ENCODE data around the gene IGFBP7. TPM values are rescaled to one million over a fixed set of nuclear protein-coding genes. Genes with fewer than 3 reads are reported as not detected.

The IGFBP7 gene
- total RNA-seq, 2 experiments from 2014 or later, result not detected

- POLR2A ChIA-PET, result interaction anchor here (0.6 kb wide), 1 partner anchor 90 kb away, joined by 5 read pairs; no protein-coding TSS in a partner anchor
- no peak overlapping the region for H3K4me2 ChIP-seq (ENCODE audit: low read length)
- H4K20me1 ChIP-seq (ENCODE audit: insufficient read depth, low read length), result no peaks in the 10 kb centered on the region
- TF ChIP-seq EZH2phosphoT487 (IDR thresholded peaks at IDR 0.05; ENCODE audit: borderline replicate concordance, low read depth, low read length) (no peak), CTCF (conservative IDR thresholded peaks at IDR 0.05; ENCODE audit: low read length) (no peak)
- CTCF ChIA-PET (ENCODE audit: unreplicated experiment), result no interaction called here
- intact Hi-C loops (cut with micrococcal nuclease; ENCODE audit: unreplicated experiment), result no loop called here
- no peak overlapping the region for H3K4me3 ChIP-seq (ENCODE audit: low read depth, low read length, poor library complexity, severe bottlenecking)
- no peaks in the 10 kb centered on the region for H3K9me2 ChIP-seq (ENCODE audit: insufficient read depth, low read length)
- no peaks in the 10 kb centered on the region for H3K36me3 ChIP-seq (ENCODE audit: insufficient read depth, low read length)
- BruUV-seq (replicated peaks), result no TSS peak
- no peaks in the 10 kb centered on the region for H3K4me1 ChIP-seq (ENCODE audit: insufficient read depth, low read length, poor library complexity, severe bottlenecking)
- no peak for DNase-seq (ENCODE audit: low spot score)
- H3K9me3 ChIP-seq (ENCODE audit: low read length), result no peaks in the 10 kb centered on the region
- H2AFZ ChIP-seq (ENCODE audit: low read length), result no peak overlapping the region
- H3K27ac ChIP-seq (ENCODE audit: low read depth, low read length, poor library complexity, severe bottlenecking), result no peak overlapping the region
- H3K79me2 ChIP-seq (ENCODE audit: insufficient read depth, low read depth, low read length), result no peaks in the 10 kb centered on the region
These were observed 8.0 kb downstream of the IGFBP7 start for GRCh38 chr4:57102050-57102624.

- no peak overlapping the region for H3K4me2 ChIP-seq (ENCODE audit: low read length)
- no TSS peak for BruUV-seq (replicated peaks)
- no peak for TF ChIP-seq EZH2phosphoT487 (IDR thresholded peaks at IDR 0.05; ENCODE audit: borderline replicate concordance, low read depth, low read length)
- no peak for TF ChIP-seq CTCF (conservative IDR thresholded peaks at IDR 0.05; ENCODE audit: low read length)
- H4K20me1 ChIP-seq (ENCODE audit: insufficient read depth, low read length), result no peaks in the 10 kb centered on the region
- no peak for DNase-seq (ENCODE audit: low spot score)
- intact Hi-C loops (cut with micrococcal nuclease; ENCODE audit: unreplicated experiment), result no loop called here
- no peak overlapping the region for H3K4me3 ChIP-seq (ENCODE audit: low read depth, low read length, poor library complexity, severe bottlenecking)
- no peaks in the 10 kb centered on the region for H3K4me1 ChIP-seq (ENCODE audit: insufficient read depth, low read length, poor library complexity, severe bottlenecking)
- ChIA-PET POLR2A (interaction anchor here (0.6 to 1.3 kb wide), 2 partner anchors 52 to 91 kb away, joined by 3 to 5 read pairs; no protein-coding TSS in a partner anchor), CTCF (ENCODE audit: unreplicated experiment) (no interaction called here)
- no peaks in the 10 kb centered on the region for H3K79me2 ChIP-seq (ENCODE audit: insufficient read depth, low read depth, low read length)
- no peaks in the 10 kb centered on the region for H3K9me3 ChIP-seq (ENCODE audit: low read length)
- no peaks in the 10 kb centered on the region for H3K9me2 ChIP-seq (ENCODE audit: insufficient read depth, low read length)
- H2AFZ ChIP-seq (ENCODE audit: low read length), result no peak overlapping the region
- H3K27ac ChIP-seq (ENCODE audit: low read depth, low read length, poor library complexity, severe bottlenecking), result no peak overlapping the region
- no peaks in the 10 kb centered on the region for H3K36me3 ChIP-seq (ENCODE audit: insufficient read depth, low read length)
These were observed 9.1 kb downstream of the IGFBP7 start for GRCh38 chr4:57100979-57101651.

- no peaks in the 10 kb centered on the region for H3K9me2 ChIP-seq (ENCODE audit: insufficient read depth, low read length)
These were observed 10.8 kb downstream of the IGFBP7 start for GRCh38 chr4:57099363-57099762.

More at GRCh38 chr4:57099363-57099762, 10.8 kb downstream of the IGFBP7 start:
- H2AFZ ChIP-seq (ENCODE audit: low read length), result no peak overlapping the region
- ChIA-PET POLR2A (no interaction called here), CTCF (ENCODE audit: unreplicated experiment) (no interaction called here)
- intact Hi-C loops (cut with micrococcal nuclease; ENCODE audit: unreplicated experiment), result no loop called here
- H3K4me3 ChIP-seq (ENCODE audit: low read depth, low read length, poor library complexity, severe bottlenecking), result no peak overlapping the region
- BruUV-seq (replicated peaks), result no TSS peak
- H3K9me3 ChIP-seq (ENCODE audit: low read length), result no peaks in the 10 kb centered on the region
- no peaks in the 10 kb centered on the region for H3K36me3 ChIP-seq (ENCODE audit: insufficient read depth, low read length)
- no peaks in the 10 kb centered on the region for H4K20me1 ChIP-seq (ENCODE audit: insufficient read depth, low read length)
- H3K4me1 ChIP-seq (ENCODE audit: insufficient read depth, low read length, poor library complexity, severe bottlenecking), result no peaks in the 10 kb centered on the region
- TF ChIP-seq EZH2phosphoT487 (IDR thresholded peaks at IDR 0.05; ENCODE audit: borderline replicate concordance, low read depth, low read length), result no peak
- no peak for TF ChIP-seq CTCF (conservative IDR thresholded peaks at IDR 0.05; ENCODE audit: low read length)
- H3K4me2 ChIP-seq (ENCODE audit: low read length), result no peak overlapping the region
- no peaks in the 10 kb centered on the region for H3K79me2 ChIP-seq (ENCODE audit: insufficient read depth, low read depth, low read length)
- H3K27ac ChIP-seq (ENCODE audit: low read depth, low read length, poor library complexity, severe bottlenecking), result no peak overlapping the region
- no peak for DNase-seq (ENCODE audit: low spot score)
